ENCODE measurements around the gene KIAA0232.

The KIAA0232 gene

DNA sequence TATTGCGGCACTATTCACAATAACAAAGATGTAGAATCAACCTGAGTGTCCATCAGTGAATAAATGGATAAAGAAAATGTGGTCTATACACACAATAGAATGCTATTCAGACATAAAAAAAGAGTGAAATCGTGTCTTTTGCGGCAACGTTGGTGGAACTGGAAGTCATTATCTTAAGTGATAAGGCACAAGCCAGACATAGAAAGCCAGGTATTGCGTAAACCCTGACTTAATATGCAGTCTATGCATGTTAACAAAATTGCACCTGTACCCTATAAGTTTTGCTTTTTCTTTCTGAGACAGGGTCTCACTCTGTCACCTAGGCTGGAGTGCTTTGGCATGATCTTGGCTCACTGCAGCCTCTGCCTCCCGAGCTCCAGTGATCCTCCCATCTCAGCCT, 28.6 kb downstream of the KIAA0232 start:
- Histone ChIP-seq H3K4me3 (ENCODE audit: low read length) (no peak overlapping the region), H3K79me2 (ENCODE audit: control insufficient read depth, low read length) (peaks cover 51% of the 10 kb centered on the region), H3K27me3 (ENCODE audit: control insufficient read depth, low read length) (no peaks in the 10 kb centered on the region), H3K9me2 (replicated peaks; ENCODE audit: control insufficient read depth, low read length) (no peaks in the 10 kb centered on the region), H3K27ac (ENCODE audit: low read depth, low read length) (no peak overlapping the region), H3K4me1 (ENCODE audit: control insufficient read depth, low read length) (peaks cover 17% of the 10 kb centered on the region), H3F3A (ENCODE audit: control insufficient read depth, insufficient read depth) (0 out of 2 replicates have a peak, but pooled peaks cover 7% of the 10 kb centered on the region), H4K20me1 (ENCODE audit: control insufficient read depth, insufficient read depth, low read depth, low read length) (no peaks in the 10 kb centered on the region), H3K9me3 (ENCODE audit: control insufficient read depth, insufficient read depth, low read length) (no peaks in the 10 kb centered on the region), H3K36me3 (ENCODE audit: control insufficient read depth, low read length) (peaks cover 2% of the 10 kb centered on the region; the same call in 1 of the 2 replicates), H3K4me2 (ENCODE audit: low read length) (no peak overlapping the region)
- TF ChIP-seq EZH2phosphoT487 (IDR thresholded peaks at IDR 0.05; ENCODE audit: borderline replicate concordance, low read length): no peak
- TF ChIP-seq CTCF (IDR thresholded peaks at IDR 0.05; ENCODE audit: low read depth, low read length, poor library complexity, severe bottlenecking): no peak

- Histone ChIP-seq H3K9me2 (replicated peaks; ENCODE audit: control insufficient read depth, low read length) (no peaks in the 10 kb centered on the region), H3K27ac (ENCODE audit: low read depth, low read length) (peak overlapping the region; percentile 57), H3K4me2 (ENCODE audit: low read length) (peak overlapping the region; percentile 67), H3K4me1 (ENCODE audit: control insufficient read depth, low read length) (peaks cover 17% of the 10 kb centered on the region), H3K36me3 (ENCODE audit: control insufficient read depth, low read length) (peaks cover 7% of the 10 kb centered on the region), H3F3A (ENCODE audit: control insufficient read depth, insufficient read depth) (0 out of 2 replicates have a peak, but pooled peaks cover 7% of the 10 kb centered on the region), H3K79me2 (ENCODE audit: control insufficient read depth, low read length) (peaks cover 60% of the 10 kb centered on the region), H3K4me3 (ENCODE audit: low read length) (peak overlapping the region; percentile 45; the same call in 1 of the 2 replicates), H4K20me1 (ENCODE audit: control insufficient read depth, insufficient read depth, low read depth, low read length) (no peaks in the 10 kb centered on the region), H3K9me3 (ENCODE audit: control insufficient read depth, insufficient read depth, low read length) (peaks cover 3% of the 10 kb centered on the region; the same call in 1 of the 2 replicates), H3K27me3 (ENCODE audit: control insufficient read depth, low read length) (no peaks in the 10 kb centered on the region)
- TF ChIP-seq EZH2phosphoT487 (IDR thresholded peaks at IDR 0.05; ENCODE audit: borderline replicate concordance, low read length) (no peak), CTCF (IDR thresholded peaks at IDR 0.05; ENCODE audit: low read depth, low read length, poor library complexity, severe bottlenecking) (no peak)
Observed at GRCh38 chr4:6812766-6813165, 30.2 kb downstream of the KIAA0232 start.

GRCh38 chr4:6813725-6814124, 31.2 kb downstream of the KIAA0232 start:
- Histone ChIP-seq H3F3A (ENCODE audit: control insufficient read depth, insufficient read depth) (0 out of 2 replicates have a peak, but pooled peaks cover 7% of the 10 kb centered on the region), H4K20me1 (ENCODE audit: control insufficient read depth, insufficient read depth, low read depth, low read length) (no peaks in the 10 kb centered on the region), H3K4me1 (ENCODE audit: control insufficient read depth, low read length) (peaks cover 17% of the 10 kb centered on the region), H3K4me2 (ENCODE audit: low read length) (no peak overlapping the region), H3K9me2 (replicated peaks; ENCODE audit: control insufficient read depth, low read length) (no peaks in the 10 kb centered on the region), H3K9me3 (ENCODE audit: control insufficient read depth, insufficient read depth, low read length) (peaks cover 8% of the 10 kb centered on the region; the same call in 1 of the 2 replicates), H3K27ac (ENCODE audit: low read depth, low read length) (no peak overlapping the region), H3K79me2 (ENCODE audit: control insufficient read depth, low read length) (peaks cover 59% of the 10 kb centered on the region), H3K27me3 (ENCODE audit: control insufficient read depth, low read length) (no peaks in the 10 kb centered on the region), H3K36me3 (ENCODE audit: control insufficient read depth, low read length) (peaks cover 13% of the 10 kb centered on the region), H3K4me3 (ENCODE audit: low read length) (no peak overlapping the region)
- no peak for TF ChIP-seq EZH2phosphoT487 (IDR thresholded peaks at IDR 0.05; ENCODE audit: borderline replicate concordance, low read length)
- TF ChIP-seq CTCF (IDR thresholded peaks at IDR 0.05; ENCODE audit: low read depth, low read length, poor library complexity, severe bottlenecking): no peak
